Measurements from ENCODE around the gene PLOD1.
"Not testable (repeated sequence)": the region's sequence is repeated elsewhere in the genome, so short reads cannot be mapped to it uniquely, and the experiment has no call there.

Gene PLOD1

GRCh38 chr1:11939794-11940193 lies 5.3 kb downstream of the PLOD1 start:
- not testable (repeated sequence) for DNase-seq

GRCh38 chr1:11940260-11940921 lies 5.9 kb downstream of the PLOD1 start:
- DNase-seq = no peak

- no peak for DNase-seq
Measured at GRCh38 chr1:11942280-11942679, 7.8 kb downstream of the PLOD1 start.

- DNase-seq = no peak
Measured at GRCh38 chr1:11943619-11944018, 9.1 kb downstream of the PLOD1 start.

- DNase-seq = peak; percentile 4
Measured at GRCh38 chr1:11944358-11944931, 9.9 kb downstream of the PLOD1 start.

- DNase-seq = no peak
Measured at GRCh38 chr1:11946647-11947046, 12.1 kb downstream of the PLOD1 start.

- no peak for DNase-seq
Measured at GRCh38 chr1:11948822-11949458, 14.4 kb downstream of the PLOD1 start.

GRCh38 chr1:11951901-11952300 lies 17.4 kb downstream of the PLOD1 start:
- no peak for DNase-seq

GRCh38 chr1:11952455-11953109 lies 18.1 kb downstream of the PLOD1 start:
- DNase-seq = no peak

- no peak for DNase-seq
Measured at GRCh38 chr1:11955221-11955620, 20.7 kb downstream of the PLOD1 start.

- no peak for DNase-seq
Measured at GRCh38 chr1:11957398-11957797, 22.9 kb downstream of the PLOD1 start.

GRCh38 chr1:11957897-11958296 lies 23.4 kb downstream of the PLOD1 start:
- no peak for DNase-seq

GRCh38 chr1:11960276-11960675 lies 25.8 kb downstream of the PLOD1 start:
- no peak for DNase-seq

GRCh38 chr1:11960715-11961114 lies 26.2 kb downstream of the PLOD1 start:
- DNase-seq = no peak

GRCh38 chr1:11961230-11961629 lies 26.7 kb downstream of the PLOD1 start:
- DNase-seq = no peak

- no peak for DNase-seq
Measured at GRCh38 chr1:11963622-11964021, 29.1 kb downstream of the PLOD1 start.

GRCh38 chr1:11964656-11965055 lies 30.1 kb downstream of the PLOD1 start:
- DNase-seq = no peak

GRCh38 chr1:11967028-11967547 lies 32.6 kb downstream of the PLOD1 start:
- DNase-seq = peak; percentile 42

GRCh38 chr1:11970441-11971185 lies 36.1 kb downstream of the PLOD1 start:
- no peak for DNase-seq

GRCh38 chr1:11977625-11978024 lies 43.1 kb downstream of the PLOD1 start:
- no peak for DNase-seq

- no peak for DNase-seq
Measured at GRCh38 chr1:11978301-11978700, 43.8 kb downstream of the PLOD1 start.

- no peak for DNase-seq
Measured at GRCh38 chr1:11979028-11979850, 44.7 kb downstream of the PLOD1 start.

All from NCI-H526 treated with DMSO at 0.1 percent for 48 hours (cell line).